ENCODE measurements around the gene IGFBP4. TPM values are rescaled to one million over a fixed set of nuclear protein-coding genes. Genes with fewer than 3 reads are reported as not detected.
A peak's percentile ranks its signal among the peaks of the same experiment; 100 is the strongest.

The IGFBP4 gene
- total RNA-seq, 1 donor from 2014 or later = 700 TPM

DNA sequence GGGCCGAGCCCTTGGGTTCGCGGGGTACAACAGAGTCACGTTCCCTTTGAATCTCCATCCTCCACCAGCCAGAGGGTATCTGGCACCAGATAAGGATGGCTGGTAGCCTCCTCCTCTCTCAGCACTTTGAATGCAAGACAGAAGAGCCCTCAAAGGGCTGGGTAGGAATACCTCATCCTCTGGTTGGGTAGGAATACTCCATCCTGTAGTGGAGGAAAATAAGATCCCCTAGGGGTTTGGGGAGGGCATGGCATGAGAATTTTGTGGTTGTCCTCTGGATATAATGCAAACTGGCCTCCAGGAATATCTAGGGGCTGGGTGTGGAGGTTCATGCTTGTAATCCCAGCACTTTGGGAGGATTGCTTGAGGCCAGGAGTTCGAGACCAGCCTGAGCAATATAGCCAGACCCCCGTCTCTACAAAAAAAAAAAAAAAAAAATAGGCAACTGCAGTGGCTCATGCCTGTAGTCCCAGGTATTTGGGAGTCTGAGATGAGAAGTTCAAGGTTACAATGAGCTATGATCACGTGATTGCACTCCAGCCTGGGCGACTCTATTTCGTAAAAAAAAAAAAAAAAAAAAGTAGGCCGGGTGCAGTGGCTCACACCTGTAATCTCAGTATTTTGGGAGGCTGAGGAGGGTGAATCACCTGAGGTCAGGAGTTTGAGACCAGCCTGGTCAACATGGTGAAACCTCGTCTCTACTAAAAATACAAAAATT is 2.7 kb downstream of the IGFBP4 start:
- H3K36me3 ChIP-seq = no peaks in the 10 kb centered on the region
- TF ChIP-seq POLR2A (IDR thresholded peaks at IDR 0.05) (no peak), POLR2AphosphoS5 (IDR thresholded peaks at IDR 0.05; ENCODE audit: insufficient read depth in 1 of 2, low read depth in 1 of 2) (no peak)
- TF ChIP-seq, protein P1, sequence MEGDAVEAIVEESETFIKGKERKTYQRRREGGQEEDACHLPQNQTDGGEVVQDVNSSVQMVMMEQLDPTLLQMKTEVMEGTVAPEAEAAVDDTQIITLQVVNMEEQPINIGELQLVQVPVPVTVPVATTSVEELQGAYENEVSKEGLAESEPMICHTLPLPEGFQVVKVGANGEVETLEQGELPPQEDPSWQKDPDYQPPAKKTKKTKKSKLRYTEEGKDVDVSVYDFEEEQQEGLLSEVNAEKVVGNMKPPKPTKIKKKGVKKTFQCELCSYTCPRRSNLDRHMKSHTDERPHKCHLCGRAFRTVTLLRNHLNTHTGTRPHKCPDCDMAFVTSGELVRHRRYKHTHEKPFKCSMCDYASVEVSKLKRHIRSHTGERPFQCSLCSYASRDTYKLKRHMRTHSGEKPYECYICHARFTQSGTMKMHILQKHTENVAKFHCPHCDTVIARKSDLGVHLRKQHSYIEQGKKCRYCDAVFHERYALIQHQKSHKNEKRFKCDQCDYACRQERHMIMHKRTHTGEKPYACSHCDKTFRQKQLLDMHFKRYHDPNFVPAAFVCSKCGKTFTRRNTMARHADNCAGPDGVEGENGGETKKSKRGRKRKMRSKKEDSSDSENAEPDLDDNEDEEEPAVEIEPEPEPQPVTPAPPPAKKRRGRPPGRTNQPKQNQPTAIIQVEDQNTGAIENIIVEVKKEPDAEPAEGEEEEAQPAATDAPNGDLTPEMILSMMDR (IDR thresholded peaks at IDR 0.05) = peak in 1 of 3 experiments; percentile 9
- H3K4me3 ChIP-seq = peak overlapping the region; percentile 84 to 89
- DNase-seq (ENCODE audit: extremely low spot score in 2 of 2) = no peak
- H3K27ac ChIP-seq = peak overlapping the region; percentile 87
- intact Hi-C loops (cut with DNase I) = loop anchor here (10.0 kb wide), 1 partner anchor 141 kb away; the partner anchor contains the start of gene RARA
- no peaks in the 10 kb centered on the region for H3K27me3 ChIP-seq
- no peaks in the 10 kb centered on the region for H3K9me3 ChIP-seq
- peaks cover 76% of the 10 kb centered on the region for H3K4me1 ChIP-seq

DNA sequence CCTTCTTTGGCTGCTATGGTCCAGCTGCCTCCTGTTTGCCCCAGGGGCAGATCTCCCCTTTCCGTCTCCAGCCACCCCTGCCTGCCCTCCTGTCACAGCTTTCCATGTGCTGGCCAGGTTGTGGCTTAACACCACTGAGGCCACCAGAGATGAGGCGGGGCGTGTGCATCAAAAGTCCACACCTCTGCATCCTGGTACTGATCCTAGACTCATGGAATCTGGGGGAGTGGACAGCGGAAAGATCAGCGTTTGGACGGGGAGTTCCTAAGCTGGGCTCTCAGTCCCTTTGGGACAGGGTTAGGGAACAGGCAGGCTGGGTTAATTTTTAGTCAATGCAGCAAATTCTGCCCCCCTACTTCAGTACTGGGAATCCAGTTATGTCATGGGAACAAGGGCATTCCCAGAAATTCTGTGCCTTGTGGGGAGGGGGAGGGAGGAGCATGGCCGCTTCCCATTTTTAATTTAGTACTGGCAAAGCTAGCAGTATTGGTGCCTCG is 3.9 kb downstream of the IGFBP4 start:
- TF ChIP-seq POLR2AphosphoS5 (IDR thresholded peaks at IDR 0.05; ENCODE audit: insufficient read depth in 1 of 2, low read depth in 1 of 2) = peak; percentile 19 to 57
- TF ChIP-seq POLR2A (IDR thresholded peaks at IDR 0.05) = no peak
- peak overlapping the region; percentile 87 for H3K27ac ChIP-seq
- DNase-seq (ENCODE audit: extremely low spot score in 2 of 2) = no peak
- H3K4me1 ChIP-seq = peaks cover 82% of the 10 kb centered on the region
- H3K4me3 ChIP-seq = peak overlapping the region; percentile 84 to 89
- no peaks in the 10 kb centered on the region for H3K27me3 ChIP-seq
- H3K36me3 ChIP-seq = no peaks in the 10 kb centered on the region
- intact Hi-C loops (cut with DNase I) = loop anchor here (10.0 kb wide), 1 partner anchor 142 kb away; the partner anchor contains the start of gene RARA
- H3K9me3 ChIP-seq = no peaks in the 10 kb centered on the region

DNA sequence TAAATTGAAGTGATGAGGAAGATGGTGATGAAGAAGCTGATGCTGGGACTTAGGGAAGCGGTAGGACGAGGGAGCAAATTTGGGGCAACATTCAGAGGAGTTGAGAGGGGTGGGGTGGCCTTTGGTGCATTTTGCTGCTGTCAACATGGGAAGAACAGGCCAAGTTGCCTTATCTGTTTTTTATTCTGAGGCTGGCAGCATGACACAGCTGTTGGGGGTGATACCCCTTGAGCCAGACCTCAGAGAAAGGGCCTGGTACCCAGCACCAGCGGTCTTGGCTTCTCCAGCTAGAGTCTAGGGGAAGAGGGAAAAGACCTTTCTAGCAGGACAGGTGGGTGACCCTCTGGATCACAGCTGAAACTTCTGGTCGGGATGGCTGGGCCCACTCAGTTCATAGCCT is 4.6 kb downstream of the IGFBP4 start:
- peak overlapping the region; percentile 87 for H3K27ac ChIP-seq
- peaks cover 0 to 4% of the 10 kb centered on the region in 2 donors for H3K36me3 ChIP-seq
- TF ChIP-seq POLR2A (IDR thresholded peaks at IDR 0.05) = no peak
- no peak for TF ChIP-seq POLR2AphosphoS5 (IDR thresholded peaks at IDR 0.05; ENCODE audit: insufficient read depth in 1 of 2, low read depth in 1 of 2)
- TF ChIP-seq, protein P1 (IDR thresholded peaks at IDR 0.05) = no peak
- peak overlapping the region; percentile 84 to 89 for H3K4me3 ChIP-seq
- no peaks in the 10 kb centered on the region for H3K27me3 ChIP-seq
- H3K9me3 ChIP-seq = no peaks in the 10 kb centered on the region
- intact Hi-C loops (cut with DNase I) = loop anchor here (10.0 kb wide), 1 partner anchor 143 kb away; the partner anchor contains the start of gene RARA
- H3K4me1 ChIP-seq = peaks cover 82% of the 10 kb centered on the region
- no peak for DNase-seq (ENCODE audit: extremely low spot score in 2 of 2)

DNA sequence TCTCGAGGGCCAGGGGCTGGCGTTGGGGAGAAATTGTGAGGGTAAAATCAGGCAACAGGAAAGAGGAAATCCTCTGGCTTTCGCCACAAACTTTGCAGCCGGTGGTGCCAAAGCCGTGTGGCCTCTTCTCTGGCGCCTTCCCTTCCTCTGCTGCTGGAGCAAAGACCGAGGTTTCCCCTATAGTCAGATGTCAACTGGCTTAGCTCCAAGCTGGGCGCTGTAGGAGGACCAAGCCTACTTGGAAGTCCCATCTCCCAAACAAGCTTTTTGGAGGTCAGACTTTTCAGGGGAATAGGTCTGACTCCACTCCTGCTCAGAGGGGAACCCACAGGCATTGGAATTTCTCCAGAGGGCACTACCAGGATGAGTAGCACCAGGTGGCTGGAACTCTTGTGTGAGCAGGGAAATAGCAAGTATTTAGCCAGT is 5.0 kb downstream of the IGFBP4 start:
- TF ChIP-seq, protein P1 (IDR thresholded peaks at IDR 0.05) = no peak
- TF ChIP-seq POLR2A (IDR thresholded peaks at IDR 0.05) (no peak), POLR2AphosphoS5 (IDR thresholded peaks at IDR 0.05; ENCODE audit: insufficient read depth in 1 of 2, low read depth in 1 of 2) (no peak)

DNA sequence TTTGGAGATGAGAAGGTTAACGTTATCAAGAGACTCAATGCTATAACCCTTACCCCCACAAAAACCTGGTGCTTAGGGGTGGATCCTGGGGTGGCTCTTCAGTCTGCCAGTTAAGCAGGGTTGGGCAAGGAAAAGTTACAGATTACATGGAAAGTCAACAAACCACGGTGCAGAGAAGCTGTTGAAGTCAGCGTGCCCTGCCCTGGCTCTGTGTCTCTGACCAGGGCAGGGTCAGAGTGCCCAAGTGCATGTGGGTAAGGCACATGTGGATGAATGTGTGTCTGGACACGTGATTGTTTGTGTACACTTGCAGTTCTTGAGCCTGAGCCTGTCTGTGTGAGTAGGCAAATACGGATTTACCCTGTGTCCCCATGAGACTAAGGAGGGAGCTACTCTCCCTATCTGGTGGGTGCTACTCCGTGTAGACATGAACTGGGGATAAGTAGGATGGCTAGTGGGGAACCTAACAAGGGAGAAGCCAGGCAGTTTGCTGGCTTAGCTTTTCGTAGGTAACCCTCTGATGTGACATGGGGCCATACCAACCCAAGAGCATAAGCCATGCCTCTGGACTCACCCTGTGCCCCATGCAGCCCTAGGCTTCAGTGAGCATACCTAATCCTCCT is 5.5 kb downstream of the IGFBP4 start:
- TF ChIP-seq POLR2AphosphoS5 (IDR thresholded peaks at IDR 0.05; ENCODE audit: insufficient read depth in 1 of 2, low read depth in 1 of 2) = peak in 1 of 2 donors; percentile 29
- TF ChIP-seq, protein P1 (IDR thresholded peaks at IDR 0.05) = no peak
- intact Hi-C loops (cut with DNase I) = loop anchor here (10.0 kb wide), 1 partner anchor 144 kb away; the partner anchor contains the start of gene RARA
- Histone ChIP-seq H3K27me3 (no peaks in the 10 kb centered on the region), H3K27ac (peak overlapping the region; percentile 87), H3K9me3 (no peaks in the 10 kb centered on the region), H3K36me3 (peaks cover 3 to 14% of the 10 kb centered on the region in 2 donors), H3K4me3 (peak overlapping the region; percentile 84 to 89), H3K4me1 (peaks cover 83% of the 10 kb centered on the region)
- DNase-seq (ENCODE audit: extremely low spot score in 2 of 2) = no peak

More for the DNA sequence above, 5.0 kb downstream of the IGFBP4 start:
- Histone ChIP-seq H3K9me3 (no peaks in the 10 kb centered on the region), H3K36me3 (peaks cover 0 to 9% of the 10 kb centered on the region in 2 donors), H3K27ac (peak overlapping the region; percentile 87), H3K4me1 (peaks cover 83% of the 10 kb centered on the region), H3K4me3 (peak overlapping the region; percentile 84 to 89), H3K27me3 (no peaks in the 10 kb centered on the region)
- intact Hi-C loops (cut with DNase I) = loop anchor here (10.0 kb wide), 1 partner anchor 143 kb away; the partner anchor contains the start of gene RARA
- DNase-seq (ENCODE audit: extremely low spot score in 2 of 2) = no peak

All from vagina (tissue), 2 donors.